GM12875 (cell line): ENCODE measurements around the gene AHCTF1.
"Not testable (repeated sequence)": the region's sequence is repeated elsewhere in the genome, so short reads cannot be mapped to it uniquely, and the experiment has no call there.

Experiments
- H3K4me3 ChIP-seq: one replicate; pipeline ENCODE4 v1.5.1; 2011; ENCODE audit warnings: low read depth, low read length, control low read depth
- TF ChIP-seq, protein P1 (sequence below): IDR thresholded peaks from 2 replicates; pipeline ENCODE4 v1.5.1; 2011; ENCODE audit warnings: low read depth, mild to moderate bottlenecking, control low read depth, inconsistent platforms, low read length, moderate library complexity, borderline replicate concordance; ENCODE audit not compliant: insufficient read depth

Gene AHCTF1

DNA sequence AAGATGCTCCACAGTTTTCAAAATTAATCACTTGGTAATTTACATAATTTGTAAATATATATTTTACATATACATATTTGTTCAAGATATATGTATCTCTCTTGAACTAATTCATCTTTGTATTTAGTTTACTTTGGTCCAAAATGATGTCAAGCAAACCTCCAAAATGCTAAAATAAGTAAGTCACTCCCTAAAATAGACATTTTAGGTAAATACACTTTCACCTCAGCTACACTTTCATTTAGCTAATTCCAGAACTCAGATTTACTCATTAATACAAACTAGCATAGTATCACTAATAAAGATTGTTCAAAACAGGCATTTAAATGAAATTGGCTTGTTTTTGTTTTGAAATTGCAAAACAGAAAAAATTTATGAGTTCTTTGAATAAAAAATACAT, 40.6 kb downstream of the AHCTF1 start:
- no peak overlapping the region for H3K4me3 ChIP-seq
- TF ChIP-seq, protein P1, sequence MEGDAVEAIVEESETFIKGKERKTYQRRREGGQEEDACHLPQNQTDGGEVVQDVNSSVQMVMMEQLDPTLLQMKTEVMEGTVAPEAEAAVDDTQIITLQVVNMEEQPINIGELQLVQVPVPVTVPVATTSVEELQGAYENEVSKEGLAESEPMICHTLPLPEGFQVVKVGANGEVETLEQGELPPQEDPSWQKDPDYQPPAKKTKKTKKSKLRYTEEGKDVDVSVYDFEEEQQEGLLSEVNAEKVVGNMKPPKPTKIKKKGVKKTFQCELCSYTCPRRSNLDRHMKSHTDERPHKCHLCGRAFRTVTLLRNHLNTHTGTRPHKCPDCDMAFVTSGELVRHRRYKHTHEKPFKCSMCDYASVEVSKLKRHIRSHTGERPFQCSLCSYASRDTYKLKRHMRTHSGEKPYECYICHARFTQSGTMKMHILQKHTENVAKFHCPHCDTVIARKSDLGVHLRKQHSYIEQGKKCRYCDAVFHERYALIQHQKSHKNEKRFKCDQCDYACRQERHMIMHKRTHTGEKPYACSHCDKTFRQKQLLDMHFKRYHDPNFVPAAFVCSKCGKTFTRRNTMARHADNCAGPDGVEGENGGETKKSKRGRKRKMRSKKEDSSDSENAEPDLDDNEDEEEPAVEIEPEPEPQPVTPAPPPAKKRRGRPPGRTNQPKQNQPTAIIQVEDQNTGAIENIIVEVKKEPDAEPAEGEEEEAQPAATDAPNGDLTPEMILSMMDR = no peak

DNA sequence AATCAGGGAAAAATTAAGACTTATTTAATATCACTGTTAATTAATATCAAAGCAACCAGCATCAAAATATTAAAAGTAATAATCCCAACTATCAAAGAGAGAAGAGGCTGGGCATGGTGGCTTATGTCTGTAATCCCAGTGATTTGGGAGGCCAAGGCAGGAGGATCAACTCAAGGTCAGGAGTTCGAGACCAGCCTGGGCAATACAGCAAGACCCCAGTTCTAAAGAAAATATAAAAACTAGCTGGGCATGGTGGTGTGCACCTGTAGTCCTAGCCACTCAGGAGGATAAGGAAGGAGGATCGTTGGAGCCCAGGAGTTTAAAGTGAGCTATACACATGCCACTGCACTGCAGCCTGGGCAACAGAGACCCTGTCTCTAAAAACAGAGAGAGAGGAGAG, 43.2 kb downstream of the AHCTF1 start:
- TF ChIP-seq, protein P1 = no peak
- no peak overlapping the region for H3K4me3 ChIP-seq

DNA sequence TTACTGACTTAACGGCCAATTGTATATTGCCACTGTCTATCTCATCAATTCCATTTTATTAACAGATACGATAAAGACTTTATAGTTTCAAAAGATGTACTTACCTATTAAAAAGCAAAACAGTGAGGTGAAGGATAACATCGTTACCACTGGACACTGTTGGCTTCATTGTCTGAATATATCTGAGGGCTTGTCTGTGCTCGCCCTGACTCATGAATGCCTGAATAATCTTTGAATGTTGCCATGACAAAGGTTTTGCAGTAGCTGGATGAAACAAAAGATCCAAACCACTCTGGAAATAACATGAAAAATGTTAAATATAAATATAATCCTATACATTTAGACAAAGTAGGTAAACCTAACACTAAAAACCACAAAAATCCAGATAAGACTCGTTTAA, 46.4 kb downstream of the AHCTF1 start:
- H3K4me3 ChIP-seq = not testable (repeated sequence)

DNA sequence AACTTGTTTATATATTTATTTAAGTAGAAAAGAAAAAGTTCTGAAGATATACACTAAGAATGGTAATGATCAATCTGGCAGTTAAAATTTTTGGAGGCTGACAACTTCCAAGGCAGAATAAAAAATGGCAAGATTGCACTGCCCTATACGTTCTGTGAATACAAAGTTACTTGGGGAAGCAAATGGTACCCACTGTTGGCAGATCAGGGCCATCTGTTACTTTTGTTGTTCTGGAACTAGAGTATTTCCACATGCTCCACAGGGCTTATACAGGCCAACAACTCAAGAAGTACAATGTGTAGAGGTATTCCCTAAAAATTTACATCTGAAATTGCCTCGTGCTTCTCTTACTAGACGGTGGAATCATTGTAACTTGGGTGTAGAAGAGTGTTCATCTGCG, 53.2 kb downstream of the AHCTF1 start:
- TF ChIP-seq, protein P1 = no peak
- no peak overlapping the region for H3K4me3 ChIP-seq

DNA sequence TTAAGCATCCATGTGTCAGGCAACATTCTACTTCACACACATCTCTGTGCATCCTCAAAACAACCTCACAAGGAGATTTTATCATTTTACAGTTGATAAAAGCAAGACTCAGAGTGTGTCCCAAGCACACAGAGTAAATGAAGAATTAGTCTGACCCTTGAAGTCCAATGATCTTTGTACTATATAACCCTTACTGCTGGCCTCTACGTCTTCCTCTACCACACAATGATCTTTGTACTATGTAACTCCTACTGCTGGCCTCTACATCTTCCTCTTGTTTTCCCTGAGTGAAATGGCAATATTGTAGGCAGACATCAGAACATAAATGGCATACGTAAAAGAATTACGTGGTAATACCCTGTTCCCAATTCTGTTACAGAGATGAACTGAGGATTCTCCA, 55.3 kb downstream of the AHCTF1 start:
- TF ChIP-seq, protein P1 = no peak
- H3K4me3 ChIP-seq = no peak overlapping the region

DNA sequence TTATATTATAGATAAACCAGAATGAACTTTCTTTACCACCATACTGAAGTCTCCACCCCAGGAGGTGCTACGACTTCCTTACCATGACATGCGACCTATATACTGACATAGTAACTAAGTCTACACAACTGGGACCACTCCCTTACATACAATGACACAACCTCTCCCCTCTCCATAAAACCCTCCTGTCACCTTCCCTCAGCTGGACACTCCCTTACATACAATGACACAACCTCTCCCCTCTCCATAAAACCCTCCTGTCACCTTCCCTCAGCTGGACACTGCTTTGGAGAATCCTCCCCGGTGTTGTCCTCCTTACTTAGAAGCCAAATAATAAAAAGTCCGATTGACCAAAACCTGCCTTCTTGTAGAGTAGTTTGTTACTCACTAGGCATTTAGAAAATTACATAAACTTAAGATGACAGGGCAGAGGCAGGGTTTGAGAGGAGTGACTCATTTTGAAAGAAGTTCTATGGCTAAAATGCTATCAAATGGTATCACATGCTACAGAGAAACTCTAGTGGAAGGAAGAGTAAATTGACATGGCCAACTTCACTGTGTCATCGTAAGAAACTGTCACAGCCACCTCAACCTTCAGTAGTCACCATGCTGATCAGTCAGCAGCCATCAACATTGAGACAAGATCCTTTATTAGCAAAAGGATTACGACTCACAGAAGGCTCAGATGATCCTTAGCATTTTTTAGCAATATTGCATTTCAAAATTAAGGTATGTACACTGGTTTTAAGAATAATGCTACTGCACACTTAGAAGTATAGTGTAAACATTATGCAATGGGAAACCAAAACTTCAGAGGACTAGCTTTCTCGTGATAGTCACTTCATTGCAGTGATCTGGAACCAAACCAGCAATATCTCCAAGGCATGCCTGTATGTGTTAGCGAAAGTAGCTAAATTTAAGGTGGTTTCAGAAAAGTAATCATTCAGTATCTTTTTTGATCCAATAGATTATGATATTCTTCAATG, 56.4 kb downstream of the AHCTF1 start:
- TF ChIP-seq, protein P1 = no peak
- no peak overlapping the region for H3K4me3 ChIP-seq

DNA sequence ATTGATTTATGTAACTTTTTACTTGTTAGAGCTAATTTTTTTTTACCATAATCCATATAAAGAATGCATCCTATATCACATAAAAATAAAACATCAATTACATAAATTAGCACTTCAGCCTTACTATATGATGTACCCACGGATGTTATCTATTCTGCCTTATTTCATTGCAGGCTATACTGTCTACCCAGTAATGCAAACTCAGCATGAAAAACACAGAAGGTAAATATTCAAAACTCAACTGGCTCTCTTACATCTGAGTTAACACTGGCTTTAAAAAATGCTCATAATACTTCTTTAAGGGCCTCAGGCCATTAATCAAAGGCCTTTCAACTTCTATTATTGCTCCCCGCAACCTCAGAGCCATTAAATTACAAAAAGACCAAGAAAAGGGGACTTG, 65.8 kb downstream of the AHCTF1 start:
- no peak overlapping the region for H3K4me3 ChIP-seq
- TF ChIP-seq, protein P1 = no peak

DNA sequence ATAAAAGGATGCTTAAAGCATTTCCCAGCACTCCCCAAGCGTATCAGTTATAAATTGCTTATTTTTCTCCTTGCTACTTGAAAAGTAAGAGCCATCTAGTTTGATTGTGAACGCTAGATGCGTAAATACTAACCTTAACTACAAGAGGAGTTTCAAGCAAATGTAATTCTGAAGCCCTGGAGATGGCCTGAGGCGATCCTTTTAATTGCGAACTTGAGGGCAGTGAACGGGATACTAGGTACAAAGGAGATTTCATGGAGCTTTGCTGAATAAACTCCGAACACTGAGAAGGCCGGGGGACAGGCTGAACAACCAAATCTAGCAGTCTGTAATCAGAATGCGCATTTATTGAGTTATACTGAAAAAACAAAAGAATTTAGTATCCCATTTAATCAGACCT, 68.0 kb downstream of the AHCTF1 start:
- not testable (repeated sequence) for H3K4me3 ChIP-seq
